ENCODE results near the gene AP3B1. TPM values are rescaled to one million over a fixed set of nuclear protein-coding genes. Genes with fewer than 3 reads are reported as not detected.

AP3B1 gene
- total and polyA plus RNA-seq, 2 experiments from 2014 or later, result 32.1 to 46.3 TPM

GRCh38 chr5:78252715-78253114, 41.8 kb downstream of the AP3B1 start (continued):
- TF ChIP-seq REST (IDR thresholded peaks at IDR 0.05; ENCODE audit: unreplicated experiment), result no peak
- no peak for TF ChIP-seq EZH2 (IDR thresholded peaks at IDR 0.05; ENCODE audit: low read depth, unreplicated experiment)
- no peak for TF ChIP-seq ETS1 (IDR thresholded peaks at IDR 0.05)
- TF ChIP-seq NANOG (IDR thresholded peaks at IDR 0.05; ENCODE audit: borderline replicate concordance), result no peak
- no peak for TF ChIP-seq JUNB (IDR thresholded peaks at IDR 0.05; ENCODE audit: unreplicated experiment)
- no peak for TF ChIP-seq STAT1 (IDR thresholded peaks at IDR 0.05; ENCODE audit: unreplicated experiment)
- TF ChIP-seq CREB1 (CRISPR knock-in tag; IDR thresholded peaks at IDR 0.05; ENCODE audit: low read depth), result no peak
- no peak for TF ChIP-seq CTCF (conservative IDR thresholded peaks at IDR 0.05; ENCODE audit: low read depth in 2 of 2)
- no peak for TF ChIP-seq ZNF331 (CRISPR knock-in tag; IDR thresholded peaks at IDR 0.05; ENCODE audit: low read depth)
- no peak for TF ChIP-seq ZNF114 (CRISPR knock-in tag; IDR thresholded peaks at IDR 0.05)

GRCh38 chr5:78251663-78252284, 42.7 kb downstream of the AP3B1 start:
- DNase-seq (ENCODE audit: low spot score) (no peak), ATAC-seq (no peak; the same call in 1 of the 3 replicates)
- peak overlapping the region; percentile 48 for H3K27ac Mint-ChIP-seq
- Histone ChIP-seq H3K27me3 (ENCODE audit: insufficient read depth) (no peaks in the 10 kb centered on the region), H3K4me3 (no peak overlapping the region), H3K27ac (ENCODE audit: low read depth) (no peak overlapping the region), H3K79me2 (replicated peaks; ENCODE audit: insufficient read depth) (peaks cover 8% of the 10 kb centered on the region), H3K4me1 (ENCODE audit: insufficient read depth) (no peaks in the 10 kb centered on the region), H3K4me2 (no peak overlapping the region), H3K9me2 (ENCODE audit: insufficient read depth) (no peaks in the 10 kb centered on the region; the same call in 1 of the 2 replicates), H2AFZ (no peak overlapping the region), H3F3A (replicated peaks; ENCODE audit: low read depth) (no peaks in the 10 kb centered on the region), H4K20me1 (replicated peaks; ENCODE audit: insufficient read depth) (peaks cover 4% of the 10 kb centered on the region), H3K36me3 (ENCODE audit: insufficient read depth) (no peaks in the 10 kb centered on the region)
- H3K36me3 Mint-ChIP-seq (ENCODE audit: low read depth), result peaks cover 10% of the 10 kb centered on the region
- H3K9me3 Mint-ChIP-seq, result no peaks in the 10 kb centered on the region
- H3K4me1 Mint-ChIP-seq, result no peaks in the 10 kb centered on the region
- H3K4me3 Mint-ChIP-seq, result no peak overlapping the region
- peaks cover 3% of the 10 kb centered on the region for H3K27me3 Mint-ChIP-seq (ENCODE audit: insufficient read depth, low read depth, poor library complexity)
- TF ChIP-seq STAT1 (IDR thresholded peaks at IDR 0.05; ENCODE audit: unreplicated experiment) (no peak), ETS1 (IDR thresholded peaks at IDR 0.05) (no peak), ZNF462 (CRISPR knock-in tag; IDR thresholded peaks at IDR 0.05) (no peak)

Data from GM23338 (cell line).